ENCODE measurements around the gene HEMK1. TPM values are rescaled to one million over a fixed set of nuclear protein-coding genes. Genes with fewer than 3 reads are reported as not detected.

The HEMK1 gene
- total RNA-seq, 1 donor from 2014 or later, result 34.4 TPM

DNA sequence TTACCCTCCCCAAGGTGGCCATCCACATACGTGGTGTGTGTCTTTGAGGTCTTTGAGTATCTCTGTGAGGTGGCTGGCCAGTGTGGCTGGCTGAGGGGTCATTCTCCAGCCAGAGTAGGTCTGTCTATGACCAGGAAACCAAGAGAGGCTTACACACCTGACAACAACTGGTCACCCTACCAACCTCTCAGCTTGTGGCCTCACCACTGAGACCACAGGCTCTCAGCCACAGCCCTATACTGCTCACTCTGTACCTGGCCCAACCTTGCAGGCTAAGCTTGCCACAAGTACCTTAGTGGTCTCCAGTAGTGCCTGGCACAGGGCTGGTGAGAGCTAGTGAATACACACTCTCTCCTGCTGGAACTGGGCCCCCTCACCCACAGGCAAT, 5.1 kb downstream of the HEMK1 start:
- no peak for DNase-seq (ENCODE audit: low spot score)

DNA sequence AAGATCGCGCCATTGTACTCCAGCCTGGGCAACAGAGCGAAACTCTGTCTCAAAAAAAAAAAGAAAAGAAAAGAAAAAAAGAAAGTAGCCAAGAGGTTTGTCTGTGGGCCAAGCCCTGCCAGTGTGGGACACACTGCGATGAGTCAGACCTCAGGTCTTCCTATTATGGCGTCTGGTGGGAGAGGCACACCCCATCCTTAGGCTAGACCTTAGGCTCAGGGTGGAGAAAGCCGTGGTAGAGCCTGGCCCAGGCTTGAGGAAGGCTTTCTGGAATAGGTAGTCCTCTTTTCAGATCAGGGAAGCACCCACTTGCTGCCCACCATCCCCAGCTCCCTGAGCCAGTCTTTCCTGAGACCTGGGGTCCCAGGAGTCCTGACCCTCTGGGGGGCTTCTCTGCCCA, 6.0 kb downstream of the HEMK1 start:
- DNase-seq (ENCODE audit: low spot score), result no peak

GRCh38 chr3:50577348-50577747, 8.0 kb downstream of the HEMK1 start:
- DNase-seq (ENCODE audit: low spot score), result no peak

DNA sequence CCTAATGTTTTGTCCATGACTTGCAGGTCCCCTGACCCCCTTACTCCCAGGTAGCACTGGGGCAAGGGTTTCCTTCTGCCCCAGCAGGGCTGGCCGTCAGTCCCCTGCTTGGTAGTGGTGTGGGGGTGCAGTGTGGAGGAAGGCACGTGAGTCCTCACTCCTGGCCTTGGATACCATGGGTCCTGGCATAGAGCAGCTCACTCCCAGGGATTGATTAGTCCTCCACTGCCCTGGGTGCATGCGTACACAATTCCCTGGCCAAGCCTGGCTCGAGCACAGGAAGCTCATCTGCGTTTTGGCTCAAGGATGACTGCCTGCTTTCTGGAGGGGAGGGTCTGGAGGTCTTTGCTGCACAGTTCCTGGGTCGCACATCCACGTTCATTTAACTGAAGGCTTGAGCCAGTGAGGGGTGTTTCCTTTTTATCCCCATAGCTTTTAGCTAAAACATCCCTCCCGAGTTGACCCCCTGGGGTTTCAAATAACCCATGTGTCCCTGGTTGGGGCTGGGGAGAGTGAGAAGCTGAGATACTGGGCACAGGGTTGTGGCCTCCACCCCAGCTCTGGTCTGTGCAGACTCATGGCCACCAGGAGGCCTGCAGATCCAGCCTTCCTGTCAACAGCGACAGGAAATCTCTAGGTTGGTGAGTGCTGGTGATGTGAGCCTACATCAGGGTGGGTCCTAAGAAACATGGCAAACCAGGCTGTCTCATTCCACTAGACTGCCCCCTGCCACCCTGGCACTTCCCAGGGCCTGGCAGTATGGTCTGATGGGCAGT, 11.5 kb downstream of the HEMK1 start:
- DNase-seq (ENCODE audit: low spot score), result no peak

GRCh38 chr3:50581459-50581842, 12.1 kb downstream of the HEMK1 start:
- no peak for DNase-seq (ENCODE audit: low spot score)

GRCh38 chr3:50582083-50582482, 12.8 kb downstream of the HEMK1 start:
- no peak for DNase-seq (ENCODE audit: low spot score)

DNA sequence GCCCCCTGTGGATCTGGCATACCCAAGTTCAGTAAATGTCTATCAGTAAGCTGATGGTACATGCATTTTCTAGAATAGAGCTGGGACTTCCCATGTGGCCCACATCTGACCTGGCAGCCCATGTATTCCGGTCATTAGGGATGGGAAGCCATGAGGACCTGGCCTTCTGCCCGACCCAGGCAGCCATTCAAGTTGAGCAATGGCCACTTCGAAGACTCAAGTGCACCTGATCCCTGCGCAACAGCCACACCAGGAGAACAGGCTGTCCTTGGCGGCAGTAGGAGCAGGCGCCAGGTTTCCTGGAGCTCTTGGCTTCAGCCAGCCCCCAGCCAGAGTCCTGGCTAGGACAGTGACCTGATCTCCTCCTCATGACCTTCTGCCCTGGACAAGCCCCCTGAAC, 14.6 kb downstream of the HEMK1 start:
- DNase-seq (ENCODE audit: low spot score), result no peak

DNA sequence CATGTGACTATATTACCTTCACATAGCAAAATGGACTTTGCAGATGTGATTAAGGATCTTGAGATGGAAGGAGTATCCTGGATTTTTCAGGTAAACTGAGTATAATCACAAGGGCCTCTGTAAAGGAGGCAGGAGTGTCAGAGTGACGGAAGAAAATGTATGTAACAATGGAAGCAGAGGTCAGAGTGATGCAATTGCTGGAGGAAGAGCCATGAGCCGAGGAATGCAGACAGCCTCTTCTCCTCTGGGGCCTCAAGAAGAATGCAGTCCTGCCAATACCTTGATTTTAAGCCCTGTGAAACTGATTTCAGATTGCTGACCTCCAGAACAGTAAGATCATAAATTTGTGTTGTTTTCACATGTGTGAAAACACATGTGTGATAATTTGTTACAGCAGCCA, 15.1 kb downstream of the HEMK1 start:
- no peak for DNase-seq (ENCODE audit: low spot score)

DNA sequence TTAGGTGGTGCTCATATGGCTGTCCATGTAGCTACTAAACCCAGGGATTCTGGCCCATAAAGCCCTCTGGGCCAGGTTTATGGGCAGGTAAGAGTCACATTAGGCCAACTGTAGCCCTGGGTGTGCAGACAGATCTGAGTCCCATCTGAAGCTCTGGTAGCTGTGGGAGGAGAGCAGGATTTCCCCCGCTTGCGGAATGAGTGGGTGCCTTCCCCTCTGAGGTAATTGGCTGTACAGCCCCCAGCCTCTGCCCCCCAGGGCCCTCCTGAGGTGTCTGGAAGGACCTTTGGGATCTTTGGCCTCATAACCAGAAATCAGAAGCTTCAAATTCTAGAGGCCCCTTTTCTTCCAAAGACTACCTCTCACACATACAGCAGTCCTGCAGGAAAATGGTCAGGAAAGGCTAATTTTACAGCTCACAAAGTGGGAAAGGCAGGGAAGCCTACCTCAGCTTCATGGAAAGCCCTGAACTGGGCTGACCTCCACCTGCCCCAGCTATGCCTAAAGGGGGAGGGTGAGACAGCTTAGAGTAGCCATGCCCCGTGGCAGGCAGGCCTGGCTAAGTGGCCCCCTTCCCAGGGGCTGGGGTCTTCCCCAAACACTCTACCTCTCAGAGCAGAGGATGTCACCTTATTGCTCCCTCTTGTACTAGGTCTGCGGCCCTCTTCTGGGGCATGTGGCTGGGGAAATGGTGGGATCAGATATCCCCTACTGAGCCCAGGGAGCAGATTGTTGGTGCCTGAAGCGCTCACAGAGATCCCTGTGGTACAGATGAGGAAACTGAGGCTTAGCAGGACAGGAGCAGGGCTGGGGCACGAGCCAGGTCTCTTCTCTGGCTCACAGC, 16.8 kb downstream of the HEMK1 start:
- DNase-seq (ENCODE audit: low spot score), result no peak

GRCh38 chr3:50586763-50587070, 17.4 kb downstream of the HEMK1 start:
- no peak for DNase-seq (ENCODE audit: low spot score)

- no peak for DNase-seq (ENCODE audit: low spot score)
Observed at GRCh38 chr3:50587373-50587772, 18.1 kb downstream of the HEMK1 start.

DNA sequence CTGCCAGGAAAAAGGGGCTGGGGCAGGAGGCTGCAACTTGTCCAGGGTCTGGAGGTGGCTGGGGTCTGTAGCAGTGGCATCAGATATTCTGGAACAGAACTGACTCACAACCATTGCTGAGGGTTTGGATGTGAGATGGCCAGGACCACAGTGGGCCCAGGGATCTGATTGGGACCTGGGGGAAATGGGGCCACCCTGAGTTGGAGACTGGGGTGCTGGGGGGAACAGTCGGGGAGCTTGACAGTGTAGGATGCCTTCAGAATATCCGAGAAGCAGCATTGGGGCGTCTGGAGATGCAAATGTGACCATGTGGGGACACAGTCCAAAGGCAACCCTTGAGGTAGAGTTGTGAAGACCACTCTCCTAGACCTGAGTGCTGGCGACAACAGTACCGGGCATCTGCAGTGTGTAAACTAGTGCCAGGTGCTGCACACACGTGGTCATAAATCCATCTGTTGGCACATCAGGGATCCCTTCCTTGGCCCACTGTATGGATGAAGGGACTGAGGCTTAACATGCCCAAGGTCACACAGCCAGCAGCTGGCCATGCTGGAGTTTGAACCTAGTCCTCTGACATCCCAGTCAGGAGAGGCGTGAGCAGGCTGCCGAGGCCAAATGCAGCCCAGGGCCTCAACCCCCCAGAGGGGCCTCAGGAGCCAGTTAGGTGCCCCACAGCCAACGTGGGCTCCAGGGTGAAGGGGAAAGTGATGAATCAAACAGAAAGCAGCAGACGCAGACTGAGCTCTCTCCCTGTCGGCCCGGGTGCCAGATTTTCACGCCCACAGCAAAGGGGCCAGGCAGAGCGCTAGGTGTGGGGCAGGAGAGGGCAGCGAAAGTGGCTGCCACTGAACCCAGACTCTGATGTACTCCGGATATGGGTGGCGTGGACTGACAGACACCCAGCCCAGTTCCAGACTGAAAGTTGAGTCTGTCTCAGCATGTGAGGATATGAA, 18.8 kb downstream of the HEMK1 start:
- DNase-seq (ENCODE audit: low spot score), result no peak

GRCh38 chr3:50588759-50589433, 19.6 kb downstream of the HEMK1 start:
- no peak for DNase-seq (ENCODE audit: low spot score)

GRCh38 chr3:50591196-50591741, 21.9 kb downstream of the HEMK1 start:
- DNase-seq (ENCODE audit: low spot score), result no peak

- DNase-seq (ENCODE audit: low spot score), result no peak
Observed at GRCh38 chr3:50592568-50592967, 23.2 kb downstream of the HEMK1 start.

GRCh38 chr3:50594253-50594785, 25.0 kb downstream of the HEMK1 start:
- no peak for DNase-seq (ENCODE audit: low spot score)

DNA sequence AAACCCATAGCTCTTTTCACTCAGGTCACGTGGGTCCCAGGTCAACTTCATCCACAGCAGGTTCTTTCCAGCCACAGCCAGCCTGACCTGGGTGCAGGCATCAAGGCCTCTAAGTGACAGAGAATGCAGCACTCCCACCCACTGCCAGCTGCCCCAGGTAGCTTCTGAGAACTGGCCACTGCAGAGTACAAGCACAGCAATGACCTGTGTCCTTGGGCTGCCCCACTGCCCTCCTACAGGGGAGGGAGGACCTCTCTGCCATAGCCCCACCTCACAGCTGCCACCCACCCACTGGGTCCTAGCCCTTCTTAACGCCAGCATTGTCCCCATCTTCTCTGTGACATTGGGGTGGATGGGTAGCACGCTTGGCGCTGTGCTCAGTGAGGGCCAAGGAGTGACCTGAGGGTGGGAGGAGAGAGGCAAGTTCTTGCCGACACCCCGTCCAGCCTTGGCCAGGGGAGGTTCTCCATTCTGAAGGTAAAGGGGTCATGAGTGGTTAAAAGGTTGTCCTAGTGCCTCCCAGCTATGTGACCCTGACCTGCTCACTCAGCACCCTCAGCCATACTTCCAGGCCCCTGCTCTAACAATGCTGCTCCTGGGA, 29.9 kb downstream of the HEMK1 start:
- no peak for DNase-seq (ENCODE audit: low spot score)

- no peak for DNase-seq (ENCODE audit: low spot score)
Observed at GRCh38 chr3:50599716-50600118, 30.4 kb downstream of the HEMK1 start.

GRCh38 chr3:50600141-50600753, 30.9 kb downstream of the HEMK1 start:
- no peak for DNase-seq (ENCODE audit: low spot score)

Measured in ureter (tissue), 1 donor.